HCT116 (cell line): ENCODE data around the gene RAC2. TPM values are rescaled to one million over a fixed set of nuclear protein-coding genes. Genes with fewer than 3 reads are reported as not detected.

ENCODE experiments used
- ATAC-seq: fragments of 200-7000 bp; cut with Tn5 transposase; 2 replicates; pipeline ENCODE4 v1.9.1; 2020; ENCODE audit warnings: mild to moderate bottlenecking, moderate library complexity
- BruUV-seq: library from RNA; stranded (reverse); fragments of 400-500 nt; replicated peaks from 2 replicates; lab custom pipeline; 2021; lab: Mats Ljungman, UMichigan
- CTCF ChIA-PET: fragments of 300-600 bp; sonication (Branson Sonifier 250); formaldehyde crosslinking; loops from one replicate; lab custom pipeline; 2021; ENCODE audit warnings: antibody characterized with exemption; lab: Charles Lee
- POLR2A ChIA-PET: fragments of 300-600, 350-600 bp; sonication (Branson Sonifier 250); formaldehyde crosslinking; loops from one replicate; lab custom pipeline; 2021; ENCODE audit warnings: antibody characterized with exemption; lab: Charles Lee
- RAD21 ChIA-PET, 2 experiments: fragments of 300-600 bp; sonication (Branson Sonifier 250); formaldehyde crosslinking; loops; one replicate each; lab custom pipeline; 2023; ENCODE audit warnings: low total read pairs in 2 of 2; ENCODE audit not compliant: uncharacterized antibody in 2 of 2, unreplicated experiment in 2 of 2, low non-redundant PET in 1 of 2; lab: Charles Lee
- DNase-seq: peaks from one replicate; pipeline ENCODE4 v3.0.0-alpha.2; 2010; ENCODE audit warnings: low read depth, low spot score
- H2AFZ ChIP-seq: fragments of 200-600 bp; shearing (Covaris generic), sonication (generic); 2 replicates; pipeline ENCODE4 v1.6.1; 2017; ENCODE audit warnings: low read depth, mixed run types, mixed read lengths, antibody characterized with exemption, low read length; ENCODE audit not compliant: poor library complexity, severe bottlenecking
- H3K27ac ChIP-seq: 2 replicates; pipeline ENCODE4 v1.5.1; 2012; ENCODE audit warnings: low read depth, low read length
- H3K27me3 ChIP-seq: fragments of 200-600 bp; sonication (generic); 2 replicates; pipeline ENCODE4 v1.6.1; 2016; ENCODE audit warnings: mixed run types, low read length, mixed read lengths; ENCODE audit not compliant: insufficient read depth
- H3K36me3 ChIP-seq, 2 experiments: fragments of 200-500 bp in 1 of 2; fragments of 200-600 bp in 1 of 2; sonication (Bioruptor generic) in 1 of 2; sonication (generic) in 1 of 2; 2 replicates each; pipeline versions ENCODE4 v1.5.1 to v1.6.1; 2014 to 2016; ENCODE audit warnings: low read length in 2 of 2, inconsistent platforms in 1 of 2, mixed read lengths in 1 of 2, mixed run types in 1 of 2; ENCODE audit not compliant: insufficient read depth in 2 of 2, control insufficient read depth in 1 of 2
- H3K4me1 ChIP-seq, 2 experiments: fragments of 200-600 bp in 1 of 2; sonication (generic) in 1 of 2; 2 replicates each; pipeline versions ENCODE4 v1.5.1 to v1.6.1; 2012 to 2017; ENCODE audit warnings: low read length in 2 of 2, inconsistent platforms in 1 of 2, mild to moderate bottlenecking in 1 of 2, mixed read lengths in 1 of 2, mixed run types in 1 of 2, moderate library complexity in 1 of 2; ENCODE audit not compliant: insufficient read depth in 2 of 2, control insufficient read depth in 1 of 2
- H3K4me2 ChIP-seq: fragments of 200-600 bp; sonication (generic); 2 replicates; pipeline ENCODE4 v1.6.1; 2017; ENCODE audit warnings: mixed run types, low read length, mixed read lengths
- H3K4me3 ChIP-seq, 2 experiments: fragments of 200-600 bp in 1 of 2; sonication (generic) in 1 of 2; replicated peaks in 1 of 2; 2 replicates each; pipeline ENCODE4 v1.5.1; 2011 to 2016; ENCODE audit warnings: low read length in 2 of 2, control low read depth in 1 of 2, low read depth in 1 of 2, mild to moderate bottlenecking in 1 of 2, mixed read lengths in 1 of 2, mixed run types in 1 of 2
- H3K79me2 ChIP-seq: fragments of 200-600 bp; sonication (generic); 2 replicates; pipeline ENCODE4 v1.6.1; 2017; ENCODE audit warnings: mild to moderate bottlenecking, mixed run types, low read length, moderate library complexity, mixed read lengths; ENCODE audit not compliant: insufficient read depth
- H3K9ac ChIP-seq: fragments of 200-600 bp; sonication (generic); 2 replicates; pipeline ENCODE4 v1.6.1; 2016; ENCODE audit warnings: low read length, mixed read lengths
- H3K9me2 ChIP-seq: fragments of 200-600 bp; sonication (generic), shearing (Covaris generic); 2 replicates; pipeline ENCODE4 v1.6.1; 2017; ENCODE audit warnings: mixed run types, mild to moderate bottlenecking, moderate library complexity; ENCODE audit not compliant: insufficient read depth
- H3K9me3 ChIP-seq, 2 experiments: fragments of 200-500 bp in 1 of 2; fragments of 200-600 bp in 1 of 2; sonication (Bioruptor generic) in 1 of 2; sonication (generic) in 1 of 2; 2 replicates each; pipeline ENCODE4 v1.6.1; 2014 to 2017; ENCODE audit warnings: low read length in 2 of 2, mixed read lengths in 2 of 2, inconsistent platforms in 1 of 2, low read depth in 1 of 2, mild to moderate bottlenecking in 1 of 2, mixed run types in 1 of 2, moderate library complexity in 1 of 2; ENCODE audit not compliant: control insufficient read depth in 1 of 2, insufficient read depth in 1 of 2
- H4K20me1 ChIP-seq: fragments of 200-600 bp; sonication (generic), shearing (Covaris generic); 2 replicates; pipeline ENCODE4 v1.6.1; 2017; ENCODE audit warnings: mixed run types, mild to moderate bottlenecking, moderate library complexity; ENCODE audit not compliant: insufficient read depth
- ATF3 ChIP-seq: IDR thresholded peaks from 2 replicates; pipeline ENCODE4 v1.6.1; 2012
- CBX3 ChIP-seq: IDR thresholded peaks from 2 replicates; pipeline ENCODE4 v1.6.1; 2012; ENCODE audit warnings: low read depth
- CEBPB ChIP-seq: IDR thresholded peaks from 2 replicates; pipeline ENCODE4 v1.6.1; 2012; ENCODE audit warnings: low read depth
- CTCF ChIP-seq, 3 experiments: fragments of 200-600 bp in 1 of 3; sonication (generic) in 1 of 3; IDR thresholded peaks in 2 of 3; conservative IDR thresholded peaks in 1 of 3; 2 replicates each; pipeline ENCODE4 v1.5.1; 2012 to 2017; ENCODE audit warnings: low read depth in 2 of 3, low read length in 2 of 3, antibody characterized with exemption in 1 of 3, borderline replicate concordance in 1 of 3, control low read depth in 1 of 3, mild to moderate bottlenecking in 1 of 3, mixed read lengths in 1 of 3, mixed run types in 1 of 3, moderate library complexity in 1 of 3; ENCODE audit not compliant: insufficient read depth in 1 of 3
- EGR1 ChIP-seq: IDR thresholded peaks from 2 replicates; pipeline ENCODE4 v1.6.1; 2012; ENCODE audit warnings: low read depth
- ELF1 ChIP-seq: IDR thresholded peaks from 2 replicates; pipeline ENCODE4 v1.6.1; 2012; ENCODE audit warnings: low read depth, borderline replicate concordance
- EZH2 ChIP-seq: fragments of 200-600 bp; sonication (generic); IDR thresholded peaks from 2 replicates; pipeline ENCODE4 v1.6.1; 2017; ENCODE audit warnings: antibody characterized with exemption, mixed run types
- EZH2phosphoT487 ChIP-seq: fragments of 200-600 bp; IDR thresholded peaks from 2 replicates; pipeline ENCODE4 v1.6.1; 2018; ENCODE audit warnings: antibody characterized with exemption, borderline replicate concordance
- FOSL1 ChIP-seq: IDR thresholded peaks from 2 replicates; pipeline ENCODE4 v1.6.1; 2012; ENCODE audit warnings: low read depth
- JUND ChIP-seq: IDR thresholded peaks from 2 replicates; pipeline ENCODE4 v1.6.1; 2012
- MAX ChIP-seq: IDR thresholded peaks from 2 replicates; pipeline ENCODE4 v1.6.1; 2012
- POLR2A ChIP-seq: IDR thresholded peaks from 2 replicates; pipeline ENCODE4 v1.7.0; 2011; ENCODE audit warnings: borderline replicate concordance; ENCODE audit not compliant: insufficient read depth, insufficient read length; ENCODE audit errors: extremely low read depth
- RAD21 ChIP-seq: IDR thresholded peaks from 2 replicates; pipeline ENCODE4 v1.6.1; 2012; ENCODE audit warnings: low read depth, mild to moderate bottlenecking
- REST ChIP-seq: IDR thresholded peaks from 2 replicates; pipeline ENCODE4 v1.6.1; 2012; ENCODE audit warnings: low read depth
- SIN3A ChIP-seq: IDR thresholded peaks from 2 replicates; pipeline ENCODE4 v1.6.1; 2012; ENCODE audit warnings: low read depth
- SP1 ChIP-seq: IDR thresholded peaks from 2 replicates; pipeline ENCODE4 v1.6.1; 2012; ENCODE audit warnings: low read depth
- TCF7L2 ChIP-seq: IDR thresholded peaks from 2 replicates; pipeline ENCODE4 v1.7.0; 2011; ENCODE audit warnings: borderline replicate concordance, inconsistent platforms; ENCODE audit not compliant: insufficient read depth, insufficient read length; ENCODE audit errors: extremely low read depth
- ZBTB33 ChIP-seq: IDR thresholded peaks from 2 replicates; pipeline ENCODE4 v1.6.1; 2011; ENCODE audit warnings: mild to moderate bottlenecking, low read length, moderate library complexity; ENCODE audit not compliant: insufficient replicate concordance; ENCODE audit errors: extremely low read depth
- ZNF274 ChIP-seq: fragments of 200-500 bp; sonication (Bioruptor generic); IDR thresholded peaks from 2 replicates; pipeline ENCODE4 v1.6.1; 2014; ENCODE audit warnings: mild to moderate bottlenecking, low read depth, low read length, inconsistent platforms
- intact Hi-C: fragments of 100-400 bp; cut with micrococcal nuclease; formaldehyde crosslinking; loops from 2 replicates; pipeline ENCODE4 v1.10.0; 2022
- total RNA-seq: library from RNA; stranded (reverse); gene quantifications from one replicate; pipeline ENCODE4 v1.2.1, GENCODE V29; 2021; ENCODE audit not compliant: unreplicated experiment

RAC2 gene
- total RNA-seq, 1 experiment from 2014 or later, result 62.0 TPM

- no peaks in the 10 kb centered on the region for H3K79me2 ChIP-seq
- H3K27ac ChIP-seq, result no peak overlapping the region; the same call in 1 of the 2 replicates
- TF ChIP-seq CEBPB, result no peak
- no peak for TF ChIP-seq ZBTB33
- TF ChIP-seq EZH2phosphoT487, result no peak
- no peak for TF ChIP-seq MAX
- TF ChIP-seq EZH2, result no peak
- TF ChIP-seq SIN3A, result no peak
- no peak for TF ChIP-seq CBX3
- no peak for TF ChIP-seq SP1
- TF ChIP-seq ZNF274, result no peak
- no peak for TF ChIP-seq POLR2A
- TF ChIP-seq FOSL1, result no peak
- TF ChIP-seq RAD21, result no peak
- no peak for TF ChIP-seq ELF1
- no peak for TF ChIP-seq EGR1
- no peak for TF ChIP-seq REST
- TF ChIP-seq ATF3, result no peak
- TF ChIP-seq CTCF (IDR thresholded peaks at IDR 0.05 in 2 of 3, conservative IDR thresholded peaks at IDR 0.05 in 1 of 3; ENCODE audit: borderline replicate concordance in 1 of 3, insufficient read depth in 1 of 3, low read depth in 2 of 3, low read length in 2 of 3), result no peak
- no peak for TF ChIP-seq JUND
- no peak for TF ChIP-seq TCF7L2
- TF ChIP-seq, all 23 proteins: peak for 0
- BruUV-seq, result no TSS peak
- POLR2A ChIA-PET, result no interaction called here
- H3K9me2 ChIP-seq, result no peaks in the 10 kb centered on the region
- no peak overlapping the region for H3K9ac ChIP-seq
- ATAC-seq (no peak), DNase-seq (no peak)
- intact Hi-C loops, result no loop called here
- RAD21 ChIA-PET, result no interaction called here
- H3K4me3 ChIP-seq, result no peak overlapping the region
- no peaks in the 10 kb centered on the region for H3K36me3 ChIP-seq
- no peaks in the 10 kb centered on the region for H3K9me3 ChIP-seq
- H4K20me1 ChIP-seq, result no peaks in the 10 kb centered on the region
- no peak overlapping the region for H3K4me2 ChIP-seq
- CTCF ChIA-PET, result no interaction called here
- H2AFZ ChIP-seq, result no peak overlapping the region
- peaks cover 24 to 41% of the 10 kb centered on the region in 2 experiments for H3K4me1 ChIP-seq
- no peaks in the 10 kb centered on the region for H3K27me3 ChIP-seq
Observed at GRCh38 chr22:37232140-37232998, 11.7 kb downstream of the RAC2 start.
